Ammon's horn (tissue), 1 donor: ENCODE results near the gene PEPD.

ENCODE experiments used
- DNase-seq: peaks from one replicate; pipeline ENCODE4 v3.0.0-alpha.2; 2016; ENCODE audit warnings: low spot score

The PEPD gene

GRCh38 chr19:33359581-33359980 lies 162.0 kb downstream of the PEPD start:
- no peak for DNase-seq

GRCh38 chr19:33358408-33358807 lies 163.2 kb downstream of the PEPD start:
- no peak for DNase-seq

GRCh38 chr19:33357556-33357955 lies 164.0 kb downstream of the PEPD start:
- DNase-seq: no peak

- no peak for DNase-seq
These were observed 166.1 kb downstream of the PEPD start for GRCh38 chr19:33355535-33355934.

GRCh38 chr19:33350538-33351309 lies 170.9 kb downstream of the PEPD start:
- peak; percentile 51 for DNase-seq

- DNase-seq: no peak
These were observed 172.0 kb downstream of the PEPD start for GRCh38 chr19:33349319-33350289.

- no peak for DNase-seq
These were observed 173.1 kb downstream of the PEPD start for GRCh38 chr19:33348301-33349010.

GRCh38 chr19:33347300-33347699 lies 174.3 kb downstream of the PEPD start:
- DNase-seq: no peak

- DNase-seq: no peak
These were observed 174.9 kb downstream of the PEPD start for GRCh38 chr19:33346665-33347064.

GRCh38 chr19:33345163-33345562 lies 176.4 kb downstream of the PEPD start:
- peak; percentile 31 for DNase-seq

- no peak for DNase-seq
These were observed 177.0 kb downstream of the PEPD start for GRCh38 chr19:33344573-33344925.

- peak; percentile 72 for DNase-seq
These were observed 177.6 kb downstream of the PEPD start for GRCh38 chr19:33343859-33344572.

GRCh38 chr19:33343301-33343700 lies 178.3 kb downstream of the PEPD start:
- no peak for DNase-seq

GRCh38 chr19:33340991-33341390 lies 180.6 kb downstream of the PEPD start:
- DNase-seq: no peak

- DNase-seq: no peak
These were observed 182.3 kb downstream of the PEPD start for GRCh38 chr19:33339016-33339984.
